IMR-90 (cell line): Measurements from ENCODE around the gene DHDDS. TPM values are rescaled to one million over a fixed set of nuclear protein-coding genes. Genes with fewer than 3 reads are reported as not detected.

Experiments
- ATAC-seq: fragments of 200-7000 bp; cut with Tn5 transposase; 2 replicates; pipeline ENCODE4 v1.9.1; 2020; ENCODE audit warnings: low read depth, mild to moderate bottlenecking, moderate library complexity
- BruUV-seq: library from RNA; stranded (reverse); fragments of 400-500 nt; replicated peaks from 2 replicates; lab custom pipeline; 2021; lab: Mats Ljungman, UMichigan
- CTCF ChIA-PET: fragments of 300-600 bp; formaldehyde crosslinking; extraction: SDS; loops from one replicate; lab custom pipeline; 2021; ENCODE audit warnings: antibody characterized with exemption; lab: Yijun Ruan, JAX
- POLR2A ChIA-PET: fragments of 300-600 bp; sonication (Branson Sonifier 250); formaldehyde crosslinking; loops from one replicate; lab custom pipeline; 2022; ENCODE audit warnings: antibody characterized with exemption; ENCODE audit not compliant: unreplicated experiment; lab: Charles Lee
- DNase-seq: peaks from one replicate; pipeline ENCODE4 v3.0.0; 2013
- H2AFZ ChIP-seq: replicated peaks from 2 replicates; pipeline ENCODE3; 2013; ENCODE audit warnings: low read length, mild to moderate bottlenecking; ENCODE audit not compliant: poor library complexity
- H2AK5ac ChIP-seq: 2 replicates; pipeline ENCODE4 v1.6.1; 2013; ENCODE audit warnings: low read depth, low read length, inconsistent platforms
- H2AK9ac ChIP-seq: replicated peaks from 2 replicates; pipeline ENCODE3; 2013; ENCODE audit warnings: mild to moderate bottlenecking, low read depth, low read length, moderate library complexity; ENCODE audit not compliant: poor library complexity
- H2BK120ac ChIP-seq: 2 replicates; pipeline ENCODE4 v1.6.1; 2013; ENCODE audit warnings: low read depth, low read length, inconsistent platforms
- H2BK15ac ChIP-seq: 3 replicates; pipeline ENCODE4 v1.6.1; 2013; ENCODE audit warnings: low read depth, low read length, inconsistent platforms
- H2BK20ac ChIP-seq: 2 replicates; pipeline ENCODE4 v1.6.1; 2013; ENCODE audit warnings: low read depth, mild to moderate bottlenecking, inconsistent platforms, low read length, moderate library complexity
- H2BK5ac ChIP-seq: 2 replicates; pipeline ENCODE4 v1.6.1; 2013; ENCODE audit warnings: mild to moderate bottlenecking, low read depth, low read length, inconsistent platforms; ENCODE audit not compliant: poor library complexity, severe bottlenecking
- H3K14ac ChIP-seq: replicated peaks from 2 replicates; pipeline ENCODE4 v1.6.1; 2013; ENCODE audit warnings: low read depth, low read length, inconsistent platforms
- H3K18ac ChIP-seq: 2 replicates; pipeline ENCODE4 v1.6.1; 2013; ENCODE audit warnings: low read depth, low read length, control low read depth
- H3K23ac ChIP-seq: 2 replicates; pipeline ENCODE4 v1.6.1; 2013; ENCODE audit warnings: low read depth, low read length, inconsistent platforms
- H3K27ac ChIP-seq: 2 replicates; pipeline ENCODE4 v1.5.1; 2013; ENCODE audit warnings: mild to moderate bottlenecking, control low read depth, low read length; ENCODE audit not compliant: insufficient read depth
- H3K27me3 ChIP-seq: 2 replicates; pipeline ENCODE4 v1.6.1; 2013; ENCODE audit warnings: low read length; ENCODE audit not compliant: control insufficient read depth, insufficient read depth
- H3K36me3 ChIP-seq: 2 replicates; pipeline ENCODE4 v1.6.1; 2013; ENCODE audit warnings: low read length, mixed read lengths; ENCODE audit not compliant: control insufficient read depth, insufficient read depth
- H3K4ac ChIP-seq: 2 replicates; pipeline ENCODE4 v1.6.1; 2013; ENCODE audit warnings: low read depth, low read length, inconsistent platforms
- H3K4me1 ChIP-seq: 2 replicates; pipeline ENCODE4 v1.6.1; 2013; ENCODE audit warnings: low read length, mixed read lengths; ENCODE audit not compliant: control insufficient read depth, insufficient read depth
- H3K4me2 ChIP-seq: 2 replicates; pipeline ENCODE4 v1.6.1; 2013; ENCODE audit warnings: low read depth, mild to moderate bottlenecking, control low read depth, low read length, moderate library complexity
- H3K4me3 ChIP-seq: 2 replicates; pipeline ENCODE4 v1.5.1; 2013; ENCODE audit warnings: low read depth, mild to moderate bottlenecking, control low read depth, low read length, moderate library complexity; ENCODE audit not compliant: insufficient read depth
- H3K56ac ChIP-seq: 2 replicates; pipeline ENCODE4 v1.6.1; 2013; ENCODE audit warnings: low read length, inconsistent platforms; ENCODE audit not compliant: insufficient read depth; ENCODE audit errors: extremely low read depth
- H3K79me1 ChIP-seq, 2 experiments: 2 replicates each; pipeline ENCODE4 v1.6.1; 2013; ENCODE audit warnings: low read length in 2 of 2, inconsistent platforms in 1 of 2, low read depth in 1 of 2
- H3K9ac ChIP-seq: 2 replicates; pipeline ENCODE4 v1.6.1; 2013; ENCODE audit warnings: low read depth, low read length, control low read depth
- H3K9me1 ChIP-seq: 2 replicates; pipeline ENCODE4 v1.6.1; 2013; ENCODE audit warnings: low read length, inconsistent platforms; ENCODE audit not compliant: insufficient read depth
- H3K9me3 ChIP-seq: 2 replicates; pipeline ENCODE4 v1.6.1; 2013; ENCODE audit warnings: low read length; ENCODE audit not compliant: control insufficient read depth, insufficient read depth
- H4K20me1 ChIP-seq: 2 replicates; pipeline ENCODE4 v1.6.1; 2013; ENCODE audit warnings: low read length, inconsistent platforms; ENCODE audit not compliant: insufficient read depth
- H4K5ac ChIP-seq: 2 replicates; pipeline ENCODE4 v1.6.1; 2013; ENCODE audit warnings: mild to moderate bottlenecking, low read depth, low read length, control low read depth
- H4K8ac ChIP-seq, 2 experiments: 2 replicates each; pipeline ENCODE4 v1.6.1; 2013; ENCODE audit warnings: low read depth in 2 of 2, low read length in 2 of 2, control low read depth in 1 of 2, inconsistent platforms in 1 of 2
- H4K91ac ChIP-seq: 2 replicates; pipeline ENCODE4 v1.6.1; 2013; ENCODE audit warnings: low read depth, low read length, inconsistent platforms; ENCODE audit not compliant: insufficient read depth
- BHLHE40 ChIP-seq: fragments of 150-350 bp; IDR thresholded peaks from 2 replicates; pipeline ENCODE4 v1.6.1; 2016; ENCODE audit warnings: mild to moderate bottlenecking, low read depth, low read length
- CEBPB ChIP-seq: IDR thresholded peaks from 2 replicates; pipeline ENCODE4 v1.6.1; 2012; ENCODE audit warnings: low read depth, low read length, improper control_type of control experiment
- FOS ChIP-seq: fragments of 150-350 bp; IDR thresholded peaks from 2 replicates; pipeline ENCODE4 v1.6.1; 2016; ENCODE audit warnings: low read depth, low read length
- MAZ ChIP-seq: IDR thresholded peaks from 2 replicates; pipeline ENCODE4 v1.6.1; 2012; ENCODE audit warnings: low read depth, mild to moderate bottlenecking, low read length, improper control_type of control experiment, moderate library complexity, borderline replicate concordance
- MXI1 ChIP-seq: IDR thresholded peaks from 2 replicates; pipeline ENCODE4 v1.6.1; 2012; ENCODE audit warnings: low read depth, mild to moderate bottlenecking, low read length, moderate library complexity, borderline replicate concordance
- NFE2L2 ChIP-seq: fragments of 150-350 bp; IDR thresholded peaks from 2 replicates; pipeline ENCODE4 v1.6.1; 2016; ENCODE audit warnings: low read depth, mild to moderate bottlenecking, low read length
- POLR2A ChIP-seq: IDR thresholded peaks from 2 replicates; pipeline ENCODE4 v1.6.1; 2012; ENCODE audit warnings: mild to moderate bottlenecking, low read depth, low read length
- RAD21 ChIP-seq: IDR thresholded peaks from 2 replicates; pipeline ENCODE4 v1.6.1; 2012; ENCODE audit warnings: low read length, improper control_type of control experiment
- RCOR1 ChIP-seq: IDR thresholded peaks from 2 replicates; pipeline ENCODE4 v1.6.1; 2012; ENCODE audit warnings: mild to moderate bottlenecking, low read length, improper control_type of control experiment; ENCODE audit not compliant: insufficient replicate concordance
- RFX5 ChIP-seq: IDR thresholded peaks from 2 replicates; pipeline ENCODE4 v1.8.0; 2012; ENCODE audit warnings: low read depth, mild to moderate bottlenecking, low read length, moderate library complexity
- SMC3 ChIP-seq: fragments of 150-350 bp; IDR thresholded peaks from 2 replicates; pipeline ENCODE4 v1.6.1; 2016; ENCODE audit warnings: low read depth, mild to moderate bottlenecking, antibody characterized with exemption, low read length, moderate library complexity
- WGBS, 2 experiments: methylation state at CpG; one replicate each; pipeline versions ENCODE4 v1.1.5 to v1.1.7; 2013; ENCODE audit warnings: missing lambda C conversion rate in 2 of 2; ENCODE audit not compliant: insufficient read length in 1 of 2; ENCODE audit errors: extremely low coverage in 2 of 2; 5-methylcytosine and 5-hydroxymethylcytosine counted together
- dilution Hi-C: fragments of 300-500 bp; cut with HindIII; formaldehyde crosslinking; loops from one replicate; pipeline ENCODE4 v1.14.3; 2018; ENCODE audit warnings: low sequenced_read_pairs; ENCODE audit not compliant: unreplicated experiment
- in situ Hi-C: fragments of 300-500 bp; cut with MboI; formaldehyde crosslinking; loops from 3 replicates; pipeline ENCODE4 v1.14.3; 2019; ENCODE audit warnings: low sequenced_read_pairs, inconsistent platforms, mixed read lengths
- intact Hi-C: fragments of 100-400 bp; cut with micrococcal nuclease; formaldehyde crosslinking; loops from 2 replicates; pipeline ENCODE4 v1.10.0; 2022
- polyA plus RNA-seq, 3 experiments: library from polyadenylated mRNA; depleted of rRNA; stranded (reverse); fragments of >200 nt; gene quantifications; 2 replicates each; pipeline ENCODE4 v1.2.3, GENCODE V29; 2012; ENCODE audit warnings: low replicate concordance in 1 of 3
- total RNA-seq: library from RNA; depleted of rRNA; stranded (reverse); fragments of >200 nt; gene quantifications from 2 replicates; pipeline ENCODE4 v1.2.3, GENCODE V29; 2012
- TF ChIP-seq, protein P1 (sequence below): conservative IDR thresholded peaks from 2 replicates; pipeline ENCODE4 v1.5.1; 2012; ENCODE audit warnings: mild to moderate bottlenecking, low read depth, low read length, improper control_type of control experiment
- TF ChIP-seq, protein P2 (sequence below): fragments of 150-350 bp; IDR thresholded peaks from 2 replicates; pipeline ENCODE4 v1.6.1; 2017; ENCODE audit warnings: mild to moderate bottlenecking, antibody characterized with exemption, low read length, low read depth

Gene DHDDS
- total and polyA plus RNA-seq, 2 of the 4 experiments (the other 2 are of a cell fraction): 49.3 to 67.7 TPM

DNA sequence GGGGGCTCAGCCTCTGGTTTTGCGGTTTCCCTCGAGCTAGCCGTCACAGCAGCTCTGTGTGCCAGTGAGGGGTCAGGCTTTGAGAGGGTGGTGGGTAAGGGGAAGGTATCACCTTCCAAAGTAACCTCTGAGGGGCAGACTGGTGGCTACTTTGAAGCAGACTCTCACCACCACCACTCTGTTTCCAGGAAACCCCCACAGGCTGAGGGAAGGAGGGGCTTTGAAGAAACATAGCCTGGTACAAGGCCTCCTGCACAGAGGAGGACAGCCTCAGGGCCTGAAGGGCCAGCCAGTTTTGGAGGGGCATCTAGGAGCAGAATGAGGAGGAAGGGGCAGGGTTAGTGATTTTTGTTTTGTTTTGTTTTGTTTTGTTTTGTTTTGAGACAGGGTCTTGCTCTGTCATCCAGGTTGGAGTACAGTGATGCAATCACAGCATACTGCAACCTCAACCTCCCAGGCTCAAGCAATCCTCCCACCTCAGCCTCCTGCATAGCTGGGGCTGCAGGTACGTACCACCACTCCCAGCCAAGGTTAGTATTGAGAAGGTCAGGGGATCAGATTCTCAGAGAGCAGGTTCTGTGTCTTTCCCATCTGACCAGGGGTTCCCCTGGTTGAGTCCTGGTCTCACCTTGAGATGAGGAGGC is 42.4 kb upstream of the DHDDS start:
- Histone ChIP-seq H3K4me1 (peaks cover 2% of the 10 kb centered on the region), H3K4me3 (no peak overlapping the region), H3K27ac (no peak overlapping the region), H2AFZ (no peak overlapping the region), H2BK20ac (no peak overlapping the region), H3K18ac (no peak overlapping the region), H4K20me1 (no peaks in the 10 kb centered on the region), H2AK9ac (no peak overlapping the region), H3K14ac (no peak overlapping the region), H4K8ac (no peak overlapping the region), H2BK15ac (no peak overlapping the region), H2AK5ac (no peak overlapping the region), H3K9me1 (no peaks in the 10 kb centered on the region), H3K4ac (no peak overlapping the region), H3K27me3 (peaks cover 2% of the 10 kb centered on the region; the same call in 1 of the 2 replicates), H2BK5ac (no peak overlapping the region), H3K56ac (no peak overlapping the region), H3K9me3 (no peaks in the 10 kb centered on the region), H3K23ac (no peak overlapping the region), H2BK120ac (no peak overlapping the region), H3K9ac (no peak overlapping the region), H4K91ac (no peak overlapping the region), H3K36me3 (no peaks in the 10 kb centered on the region), H4K5ac (no peak overlapping the region), H3K79me1 (no peaks in the 10 kb centered on the region), H3K4me2 (no peak overlapping the region)
- no peak for TF ChIP-seq SMC3
- no peak for TF ChIP-seq RFX5
- no peak for TF ChIP-seq NFE2L2
- TF ChIP-seq, protein P1, sequence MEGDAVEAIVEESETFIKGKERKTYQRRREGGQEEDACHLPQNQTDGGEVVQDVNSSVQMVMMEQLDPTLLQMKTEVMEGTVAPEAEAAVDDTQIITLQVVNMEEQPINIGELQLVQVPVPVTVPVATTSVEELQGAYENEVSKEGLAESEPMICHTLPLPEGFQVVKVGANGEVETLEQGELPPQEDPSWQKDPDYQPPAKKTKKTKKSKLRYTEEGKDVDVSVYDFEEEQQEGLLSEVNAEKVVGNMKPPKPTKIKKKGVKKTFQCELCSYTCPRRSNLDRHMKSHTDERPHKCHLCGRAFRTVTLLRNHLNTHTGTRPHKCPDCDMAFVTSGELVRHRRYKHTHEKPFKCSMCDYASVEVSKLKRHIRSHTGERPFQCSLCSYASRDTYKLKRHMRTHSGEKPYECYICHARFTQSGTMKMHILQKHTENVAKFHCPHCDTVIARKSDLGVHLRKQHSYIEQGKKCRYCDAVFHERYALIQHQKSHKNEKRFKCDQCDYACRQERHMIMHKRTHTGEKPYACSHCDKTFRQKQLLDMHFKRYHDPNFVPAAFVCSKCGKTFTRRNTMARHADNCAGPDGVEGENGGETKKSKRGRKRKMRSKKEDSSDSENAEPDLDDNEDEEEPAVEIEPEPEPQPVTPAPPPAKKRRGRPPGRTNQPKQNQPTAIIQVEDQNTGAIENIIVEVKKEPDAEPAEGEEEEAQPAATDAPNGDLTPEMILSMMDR: no peak
- TF ChIP-seq MAZ: no peak
- TF ChIP-seq, protein P2, sequence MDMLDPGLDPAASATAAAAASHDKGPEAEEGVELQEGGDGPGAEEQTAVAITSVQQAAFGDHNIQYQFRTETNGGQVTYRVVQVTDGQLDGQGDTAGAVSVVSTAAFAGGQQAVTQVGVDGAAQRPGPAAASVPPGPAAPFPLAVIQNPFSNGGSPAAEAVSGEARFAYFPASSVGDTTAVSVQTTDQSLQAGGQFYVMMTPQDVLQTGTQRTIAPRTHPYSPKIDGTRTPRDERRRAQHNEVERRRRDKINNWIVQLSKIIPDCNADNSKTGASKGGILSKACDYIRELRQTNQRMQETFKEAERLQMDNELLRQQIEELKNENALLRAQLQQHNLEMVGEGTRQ: no peak
- TF ChIP-seq RCOR1: no peak
- no peak for TF ChIP-seq FOS
- TF ChIP-seq POLR2A: no peak
- no peak for TF ChIP-seq BHLHE40
- no peak for TF ChIP-seq RAD21
- no peak for TF ChIP-seq CEBPB
- no peak for TF ChIP-seq MXI1
- DNase-seq: no peak
- dilution Hi-C loops: no loop called here
- BruUV-seq: no TSS peak
- ATAC-seq: no peak
- no CpG with 5 or more reads among the region's 4 CpGs for WGBS, 2 experiments
- in situ Hi-C loops: no loop called here
- POLR2A ChIA-PET: no interaction called here
- intact Hi-C loops: loop anchor here (2.0 kb wide), 3 partner anchors 69 to 353 kb away; no protein-coding TSS in a partner anchor
- CTCF ChIA-PET: interaction anchor here (1.4 kb wide), 1 partner anchor 68 kb away, joined by 4 read pairs; no protein-coding TSS in a partner anchor
